DLD1 (cell line): ENCODE measurements around the gene ATM.

Experiments
- in situ Hi-C: cut with HindIII; loops from 2 replicates; pipeline ENCODE4 v1.10.0; 2017; ENCODE audit warnings: low sequenced_read_pairs

Gene ATM, protein sequence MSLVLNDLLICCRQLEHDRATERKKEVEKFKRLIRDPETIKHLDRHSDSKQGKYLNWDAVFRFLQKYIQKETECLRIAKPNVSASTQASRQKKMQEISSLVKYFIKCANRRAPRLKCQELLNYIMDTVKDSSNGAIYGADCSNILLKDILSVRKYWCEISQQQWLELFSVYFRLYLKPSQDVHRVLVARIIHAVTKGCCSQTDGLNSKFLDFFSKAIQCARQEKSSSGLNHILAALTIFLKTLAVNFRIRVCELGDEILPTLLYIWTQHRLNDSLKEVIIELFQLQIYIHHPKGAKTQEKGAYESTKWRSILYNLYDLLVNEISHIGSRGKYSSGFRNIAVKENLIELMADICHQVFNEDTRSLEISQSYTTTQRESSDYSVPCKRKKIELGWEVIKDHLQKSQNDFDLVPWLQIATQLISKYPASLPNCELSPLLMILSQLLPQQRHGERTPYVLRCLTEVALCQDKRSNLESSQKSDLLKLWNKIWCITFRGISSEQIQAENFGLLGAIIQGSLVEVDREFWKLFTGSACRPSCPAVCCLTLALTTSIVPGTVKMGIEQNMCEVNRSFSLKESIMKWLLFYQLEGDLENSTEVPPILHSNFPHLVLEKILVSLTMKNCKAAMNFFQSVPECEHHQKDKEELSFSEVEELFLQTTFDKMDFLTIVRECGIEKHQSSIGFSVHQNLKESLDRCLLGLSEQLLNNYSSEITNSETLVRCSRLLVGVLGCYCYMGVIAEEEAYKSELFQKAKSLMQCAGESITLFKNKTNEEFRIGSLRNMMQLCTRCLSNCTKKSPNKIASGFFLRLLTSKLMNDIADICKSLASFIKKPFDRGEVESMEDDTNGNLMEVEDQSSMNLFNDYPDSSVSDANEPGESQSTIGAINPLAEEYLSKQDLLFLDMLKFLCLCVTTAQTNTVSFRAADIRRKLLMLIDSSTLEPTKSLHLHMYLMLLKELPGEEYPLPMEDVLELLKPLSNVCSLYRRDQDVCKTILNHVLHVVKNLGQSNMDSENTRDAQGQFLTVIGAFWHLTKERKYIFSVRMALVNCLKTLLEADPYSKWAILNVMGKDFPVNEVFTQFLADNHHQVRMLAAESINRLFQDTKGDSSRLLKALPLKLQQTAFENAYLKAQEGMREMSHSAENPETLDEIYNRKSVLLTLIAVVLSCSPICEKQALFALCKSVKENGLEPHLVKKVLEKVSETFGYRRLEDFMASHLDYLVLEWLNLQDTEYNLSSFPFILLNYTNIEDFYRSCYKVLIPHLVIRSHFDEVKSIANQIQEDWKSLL (N-terminal part only)

GRCh38 chr11:108222574-108223347 is at the start of gene ATM, which contains the start of gene NPAT:
ATM (plus strand) TSS chr11:108223067; CDS start chr11:108227625, 4,558 bp downstream.
NPAT (minus strand) TSS chr11:108222638; CDS start chr11:108222536, 102 bp downstream.
- in situ Hi-C loops, result no loop called here

GRCh38 chr11:108177570-108177969 is 45.3 kb upstream of the ATM start:
- in situ Hi-C loops, result no loop called here

GRCh38 chr11:108193725-108194124 is 29.1 kb upstream of the ATM start:
- in situ Hi-C loops, result no loop called here

DNA sequence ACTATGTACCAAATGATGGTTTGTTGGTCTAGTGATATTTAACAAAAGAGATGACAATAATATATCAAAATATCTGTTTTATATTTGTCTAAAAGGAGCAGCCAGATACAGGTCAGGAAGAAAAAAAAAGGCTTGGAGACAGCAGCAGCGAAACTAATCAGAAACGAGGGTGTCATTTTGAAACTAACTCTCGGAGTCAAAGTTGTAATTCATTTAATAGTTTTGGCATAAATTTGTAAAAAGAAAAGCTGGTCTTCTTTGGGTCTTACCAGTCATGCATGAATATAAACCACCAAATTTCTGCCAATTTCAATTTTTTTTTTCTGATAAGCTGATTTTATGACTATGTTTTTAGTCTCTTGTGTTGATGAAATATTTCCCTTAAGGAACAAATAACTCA is 26.0 kb upstream of the ATM start:
- in situ Hi-C loops, result no loop called here

GRCh38 chr11:108197351-108197750 is 25.5 kb upstream of the ATM start:
- in situ Hi-C loops, result no loop called here

GRCh38 chr11:108198833-108199232 is 24.0 kb upstream of the ATM start:
- in situ Hi-C loops, result no loop called here

DNA sequence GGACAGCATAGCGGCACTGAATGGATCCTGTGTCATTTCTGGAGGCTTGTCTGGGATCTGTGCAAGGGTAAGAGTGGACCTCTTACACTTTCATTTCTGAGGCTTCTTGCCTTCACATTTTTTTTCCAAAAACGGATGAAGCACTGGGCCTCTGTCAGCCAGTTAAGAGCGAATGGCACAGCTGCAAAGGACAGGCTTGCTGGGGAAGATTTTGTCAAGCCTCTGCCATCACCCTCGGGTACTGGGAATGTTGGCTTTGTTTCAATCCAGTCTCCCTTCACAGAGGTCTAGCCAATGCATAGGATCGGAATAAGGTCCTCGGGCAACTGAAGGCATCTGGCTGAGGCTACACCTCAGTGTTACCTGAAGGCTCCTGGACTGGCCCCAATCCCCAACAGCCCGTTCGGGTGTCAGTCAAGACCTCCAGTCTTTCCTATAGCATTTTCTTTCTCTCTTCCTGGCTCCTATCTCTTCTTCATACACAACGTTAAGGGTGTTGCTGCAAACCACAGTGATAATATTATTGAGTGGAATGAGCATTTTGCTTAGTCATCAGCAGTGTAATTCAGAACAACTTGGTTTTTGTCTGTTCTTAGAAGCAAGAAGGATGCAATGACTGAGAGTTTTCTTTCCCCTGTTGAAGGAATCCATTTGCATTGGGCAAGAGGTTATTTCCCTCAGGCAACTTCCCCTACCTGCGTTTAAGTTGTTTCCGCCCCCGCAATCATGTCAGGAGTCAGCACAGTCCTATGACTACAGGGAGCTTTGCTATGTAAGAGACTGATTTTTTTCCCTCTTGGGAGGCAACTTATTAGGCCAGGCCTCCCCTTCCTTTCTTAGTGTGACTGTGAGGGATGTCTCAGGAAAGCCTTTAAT is 23.2 kb upstream of the ATM start:
- in situ Hi-C loops, result no loop called here

DNA sequence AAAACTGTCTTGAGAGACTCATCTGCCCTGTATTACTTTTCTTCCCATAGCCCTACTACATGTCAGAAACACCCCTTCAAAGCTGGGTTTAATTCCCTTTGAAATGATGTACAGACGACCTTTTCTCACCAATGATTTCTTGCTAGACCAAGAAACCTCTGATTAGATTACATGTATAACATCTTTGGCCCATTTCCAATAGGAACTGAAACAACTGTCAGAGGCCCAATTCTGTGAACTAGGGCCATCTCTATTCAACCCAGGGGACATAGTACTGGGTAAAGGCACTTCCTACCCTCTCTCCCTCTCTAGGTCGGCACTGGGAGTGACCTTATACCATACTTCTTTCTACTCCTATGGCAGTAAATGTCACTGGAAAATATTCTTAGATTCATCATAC is 19.8 kb upstream of the ATM start:
- in situ Hi-C loops, result no loop called here

DNA sequence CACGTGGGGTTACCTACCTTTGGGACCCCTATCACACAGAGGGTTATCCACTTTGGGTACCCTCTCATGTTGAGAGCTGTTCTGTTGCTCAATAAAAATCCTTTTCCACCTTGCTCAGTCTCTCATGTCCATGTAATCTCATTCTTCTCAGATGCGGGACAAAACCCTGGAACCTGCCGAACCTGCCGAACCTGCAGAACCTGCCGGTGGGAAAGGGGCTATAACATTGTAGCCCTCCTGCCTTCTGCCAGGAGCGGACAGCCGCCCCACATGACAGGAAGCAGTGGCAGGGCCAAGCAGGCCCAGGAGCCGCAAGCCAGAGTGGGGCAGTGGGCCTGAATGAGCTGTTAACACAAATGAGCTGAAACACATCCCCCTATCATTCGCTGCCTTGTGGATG is 18.5 kb upstream of the ATM start:
- in situ Hi-C loops, result no loop called here

DNA sequence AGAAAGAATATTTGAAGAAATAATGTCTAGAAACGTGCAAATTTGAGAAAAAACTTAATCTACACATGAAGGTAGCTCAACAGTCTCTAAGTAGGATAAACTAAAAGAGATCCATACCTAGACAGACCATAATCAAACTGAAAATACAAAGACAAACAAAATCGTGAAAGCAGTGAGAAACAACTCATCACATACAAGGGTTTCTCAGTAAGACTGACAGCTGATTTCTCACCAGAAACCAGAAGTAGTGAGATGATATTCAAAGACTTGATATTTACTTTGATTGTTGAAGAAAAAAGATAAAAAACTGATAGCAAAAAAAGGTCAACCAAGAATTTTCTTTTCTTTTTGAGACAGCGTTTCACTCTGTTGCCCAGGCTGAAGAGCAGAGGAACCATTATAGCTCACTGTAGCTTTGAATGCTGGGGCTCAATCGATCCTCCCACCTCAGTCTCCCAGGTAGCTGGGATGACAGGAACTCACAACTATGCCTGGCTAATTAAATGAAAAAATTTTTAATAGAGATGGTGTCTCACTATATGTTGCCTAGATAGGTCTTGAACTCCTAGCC is 17.9 kb upstream of the ATM start:
- in situ Hi-C loops, result no loop called here

DNA sequence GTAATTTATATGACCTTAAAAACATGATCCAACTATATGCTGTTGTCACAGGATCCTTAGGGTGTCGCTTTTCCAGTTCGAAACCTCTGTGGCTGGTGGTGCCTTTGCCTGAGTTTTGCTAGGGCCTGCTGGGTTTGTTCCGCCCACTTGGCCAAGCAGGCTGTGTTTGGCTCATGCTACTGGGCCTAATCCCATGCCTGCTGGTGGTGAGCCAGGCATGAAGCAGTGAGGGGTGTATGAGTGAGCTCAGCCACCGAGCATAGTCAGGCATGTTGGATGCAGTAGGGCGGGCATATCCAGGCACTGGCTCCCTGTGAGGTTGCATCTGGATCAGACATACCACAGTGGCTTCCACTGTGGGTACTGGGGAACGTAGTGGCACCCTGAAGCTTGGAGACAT is 16.7 kb upstream of the ATM start:
- in situ Hi-C loops, result no loop called here

DNA sequence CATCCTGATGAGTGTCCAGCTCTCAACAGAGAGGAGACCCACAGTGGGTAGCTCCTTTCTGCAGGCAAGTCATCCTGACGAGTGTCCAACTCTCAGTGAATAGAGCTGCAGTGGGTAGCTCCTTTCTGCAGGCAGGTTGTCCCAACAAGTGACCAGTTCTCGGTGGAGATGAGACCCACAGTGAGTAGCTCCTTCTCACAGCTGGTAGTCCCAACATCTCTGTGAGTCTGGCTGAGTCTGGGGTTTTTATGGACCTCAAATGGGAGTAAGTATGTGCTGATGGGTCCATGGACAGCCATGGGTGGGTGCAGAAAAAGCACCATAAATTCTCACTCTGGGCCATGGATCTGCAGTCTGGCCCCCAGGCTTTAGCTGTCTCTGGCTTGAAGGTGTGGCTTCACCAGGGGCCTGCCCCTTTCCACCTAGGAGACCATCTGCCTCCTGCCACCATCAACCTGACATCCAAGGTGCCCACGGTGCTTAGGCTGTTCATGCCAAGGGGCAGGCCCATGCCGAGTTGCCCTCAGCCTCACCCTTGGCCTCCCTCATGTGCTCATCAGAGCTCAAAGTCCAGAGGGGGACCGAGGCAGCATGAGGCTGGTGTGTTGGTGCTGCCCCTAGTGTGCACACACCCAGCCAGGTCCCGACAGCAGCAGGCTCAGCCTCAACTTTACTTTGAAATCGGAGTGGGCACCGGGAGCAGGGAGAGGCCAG is 15.7 kb upstream of the ATM start:
- in situ Hi-C loops, result no loop called here

GRCh38 chr11:108207683-108208060 is 15.2 kb upstream of the ATM start:
- in situ Hi-C loops, result no loop called here

GRCh38 chr11:108210441-108210840 is 12.4 kb upstream of the ATM start:
- in situ Hi-C loops, result no loop called here

- in situ Hi-C loops, result no loop called here
Observed at GRCh38 chr11:108213784-108214183, 9.1 kb upstream of the ATM start.

GRCh38 chr11:108216988-108217387 is 5.9 kb upstream of the ATM start:
- in situ Hi-C loops, result no loop called here

- in situ Hi-C loops, result no loop called here
Observed at GRCh38 chr11:108218455-108218854, 4.4 kb upstream of the ATM start.
